GM12878 (cell line): ENCODE data around the gene ATL2. TPM values are rescaled to one million over a fixed set of nuclear protein-coding genes. Genes with fewer than 3 reads are reported as not detected.

Experiments
- BRCA1 ChIP-seq: IDR thresholded peaks from 2 replicates; pipeline ENCODE4 v1.6.1; 2011; ENCODE audit warnings: low read depth, low read length, improper control_type of control experiment
- CEBPB ChIP-seq, 2 experiments: fragments of 150-350 bp in 1 of 2; IDR thresholded peaks; 2 replicates each; pipeline ENCODE4 v1.6.1; 2012 to 2014; ENCODE audit warnings: low read depth in 2 of 2, low read length in 2 of 2, borderline replicate concordance in 1 of 2, inconsistent platforms in 1 of 2
- EED ChIP-seq: sonication (generic); IDR thresholded peaks from 2 replicates; pipeline ENCODE4 v1.6.1; 2016; ENCODE audit warnings: antibody characterized with exemption, low read depth
- HDAC6 ChIP-seq: fragments of 200-600 bp; sonication (generic); IDR thresholded peaks from one replicate; pipeline ENCODE4 v1.8.0; 2017; ENCODE audit warnings: antibody characterized with exemption; ENCODE audit not compliant: unreplicated experiment
- IKZF1 ChIP-seq: fragments of 450-650 bp; conservative IDR thresholded peaks from 2 replicates; pipeline ENCODE4 v1.6.1; 2017; ENCODE audit warnings: antibody characterized with exemption, mild to moderate bottlenecking
- IRF4 ChIP-seq: IDR thresholded peaks from 2 replicates; pipeline ENCODE4 v1.6.1; 2011; ENCODE audit warnings: low read depth, low read length
- MYC ChIP-seq: IDR thresholded peaks from 2 replicates; pipeline ENCODE4 v1.6.1; 2011; ENCODE audit warnings: mild to moderate bottlenecking, low read length, moderate library complexity, inconsistent platforms; ENCODE audit not compliant: insufficient read depth, insufficient replicate concordance, insufficient read length, severe bottlenecking
- NFYB ChIP-seq: IDR thresholded peaks from 2 replicates; pipeline ENCODE4 v1.6.1; 2011; ENCODE audit warnings: low read depth, mild to moderate bottlenecking, low read length, improper control_type of control experiment, moderate library complexity; ENCODE audit not compliant: insufficient read depth
- NR2C1 ChIP-seq: fragments of 450-650 bp; IDR thresholded peaks from 2 replicates; pipeline ENCODE4 v1.6.1; 2017; ENCODE audit warnings: antibody characterized with exemption, mild to moderate bottlenecking, moderate library complexity
- POLR2AphosphoS5 ChIP-seq: IDR thresholded peaks from 2 replicates; pipeline ENCODE4 v1.6.1; 2011; ENCODE audit warnings: mild to moderate bottlenecking, low read length, inconsistent platforms
- SIN3A ChIP-seq: IDR thresholded peaks from 2 replicates; pipeline ENCODE4 v1.6.1; 2012; ENCODE audit warnings: low read depth, low read length, improper control_type of control experiment
- SMARCA5 ChIP-seq: fragments of 450-650 bp; IDR thresholded peaks from 2 replicates; pipeline ENCODE4 v1.6.1; 2017; ENCODE audit warnings: mild to moderate bottlenecking
- SRF ChIP-seq, 2 experiments: IDR thresholded peaks; 2 replicates each; pipeline ENCODE4 v1.6.1; 2011; ENCODE audit warnings: low read depth in 2 of 2, low read length in 2 of 2, mild to moderate bottlenecking in 1 of 2, moderate library complexity in 1 of 2
- SUPT20H ChIP-seq: IDR thresholded peaks from 2 replicates; pipeline ENCODE4 v1.6.1; 2011; ENCODE audit warnings: low read depth, mild to moderate bottlenecking, low read length, moderate library complexity, borderline replicate concordance; ENCODE audit not compliant: control insufficient read depth
- ZBTB33 ChIP-seq: fragments of 450-650 bp; IDR thresholded peaks from 2 replicates; pipeline ENCODE4 v1.6.1; 2017; ENCODE audit warnings: mild to moderate bottlenecking
- ZNF207 ChIP-seq: fragments of 450-650 bp; IDR thresholded peaks from 2 replicates; pipeline ENCODE4 v1.6.1; 2014; ENCODE audit warnings: antibody characterized with exemption, mild to moderate bottlenecking, borderline replicate concordance
- ZNF24 ChIP-seq: fragments of 450-650 bp; IDR thresholded peaks from 2 replicates; pipeline ENCODE4 v1.6.1; 2017; ENCODE audit warnings: antibody characterized with exemption, mild to moderate bottlenecking
- ZNF384 ChIP-seq: IDR thresholded peaks from 2 replicates; pipeline ENCODE4 v1.6.1; 2012; ENCODE audit warnings: low read depth, mild to moderate bottlenecking, low read length, improper control_type of control experiment, borderline replicate concordance
- polyA plus RNA-seq, 11 experiments: library from polyadenylated mRNA; depleted of rRNA in 4 of 11; unstranded in 6 of 11; stranded (reverse) in 5 of 11; fragments of >200 nt; fragmentation: Nextera tagmentation in 4 of 11; fragmentation: Illumina TruSeq in 1 of 11; extraction: Ambion mirVana in 4 of 11; extraction: Trizol in 1 of 11; gene quantifications; 1 replicate in 1 of 11; 2 replicates in 10 of 11; pipeline versions ENCODE4 v1.2.1 to v1.2.3, GENCODE V29; 2011 to 2016; ENCODE audit warnings: inconsistent platforms in 2 of 11, missing spikeins in 2 of 11, low read depth in 1 of 11
- total RNA-seq, 4 experiments: library from RNA; depleted of rRNA in 3 of 4; stranded (reverse); fragments of >200 nt in 3 of 4; fragmentation: Illumina TruSeq in 1 of 4; extraction: Trizol in 1 of 4; gene quantifications; 2 replicates each; pipeline versions ENCODE4 v1.2.1 to v1.2.3, GENCODE V29; 2013 to 2021
- TF ChIP-seq, protein P1 (sequence below): IDR thresholded peaks from 2 replicates; pipeline ENCODE4 v1.6.1; 2012; ENCODE audit warnings: improper control_type of control experiment, low read depth, low read length; ENCODE audit not compliant: insufficient replicate concordance

Gene ATL2
- total and polyA plus RNA-seq, 10 of the 15 experiments (the other 5 are each of a cell fraction or from before 2014, with no cell fraction given) = 8.6 to 51.5 (median 41.8) TPM

DNA sequence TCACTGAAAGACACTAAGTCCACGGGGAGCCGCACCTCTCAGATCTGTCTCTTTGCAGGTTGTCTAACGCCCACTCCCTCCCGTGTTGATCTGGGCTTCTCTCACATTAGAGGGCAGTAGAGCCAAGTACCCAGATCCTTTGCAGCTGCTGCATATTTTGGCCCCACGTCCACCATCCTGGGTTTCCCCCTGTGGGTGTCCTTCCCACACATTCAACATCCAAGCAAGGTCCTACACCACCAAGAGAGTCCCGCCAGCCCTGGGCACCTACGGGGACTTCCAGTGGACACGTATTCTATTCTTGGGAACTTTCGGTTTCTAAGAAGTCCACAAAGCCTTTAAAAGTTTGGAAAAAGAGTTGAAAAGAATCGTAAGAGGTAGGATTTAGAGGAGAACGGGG lies 116.6 kb downstream of the ATL2 start (continued):
- TF ChIP-seq, protein P1, sequence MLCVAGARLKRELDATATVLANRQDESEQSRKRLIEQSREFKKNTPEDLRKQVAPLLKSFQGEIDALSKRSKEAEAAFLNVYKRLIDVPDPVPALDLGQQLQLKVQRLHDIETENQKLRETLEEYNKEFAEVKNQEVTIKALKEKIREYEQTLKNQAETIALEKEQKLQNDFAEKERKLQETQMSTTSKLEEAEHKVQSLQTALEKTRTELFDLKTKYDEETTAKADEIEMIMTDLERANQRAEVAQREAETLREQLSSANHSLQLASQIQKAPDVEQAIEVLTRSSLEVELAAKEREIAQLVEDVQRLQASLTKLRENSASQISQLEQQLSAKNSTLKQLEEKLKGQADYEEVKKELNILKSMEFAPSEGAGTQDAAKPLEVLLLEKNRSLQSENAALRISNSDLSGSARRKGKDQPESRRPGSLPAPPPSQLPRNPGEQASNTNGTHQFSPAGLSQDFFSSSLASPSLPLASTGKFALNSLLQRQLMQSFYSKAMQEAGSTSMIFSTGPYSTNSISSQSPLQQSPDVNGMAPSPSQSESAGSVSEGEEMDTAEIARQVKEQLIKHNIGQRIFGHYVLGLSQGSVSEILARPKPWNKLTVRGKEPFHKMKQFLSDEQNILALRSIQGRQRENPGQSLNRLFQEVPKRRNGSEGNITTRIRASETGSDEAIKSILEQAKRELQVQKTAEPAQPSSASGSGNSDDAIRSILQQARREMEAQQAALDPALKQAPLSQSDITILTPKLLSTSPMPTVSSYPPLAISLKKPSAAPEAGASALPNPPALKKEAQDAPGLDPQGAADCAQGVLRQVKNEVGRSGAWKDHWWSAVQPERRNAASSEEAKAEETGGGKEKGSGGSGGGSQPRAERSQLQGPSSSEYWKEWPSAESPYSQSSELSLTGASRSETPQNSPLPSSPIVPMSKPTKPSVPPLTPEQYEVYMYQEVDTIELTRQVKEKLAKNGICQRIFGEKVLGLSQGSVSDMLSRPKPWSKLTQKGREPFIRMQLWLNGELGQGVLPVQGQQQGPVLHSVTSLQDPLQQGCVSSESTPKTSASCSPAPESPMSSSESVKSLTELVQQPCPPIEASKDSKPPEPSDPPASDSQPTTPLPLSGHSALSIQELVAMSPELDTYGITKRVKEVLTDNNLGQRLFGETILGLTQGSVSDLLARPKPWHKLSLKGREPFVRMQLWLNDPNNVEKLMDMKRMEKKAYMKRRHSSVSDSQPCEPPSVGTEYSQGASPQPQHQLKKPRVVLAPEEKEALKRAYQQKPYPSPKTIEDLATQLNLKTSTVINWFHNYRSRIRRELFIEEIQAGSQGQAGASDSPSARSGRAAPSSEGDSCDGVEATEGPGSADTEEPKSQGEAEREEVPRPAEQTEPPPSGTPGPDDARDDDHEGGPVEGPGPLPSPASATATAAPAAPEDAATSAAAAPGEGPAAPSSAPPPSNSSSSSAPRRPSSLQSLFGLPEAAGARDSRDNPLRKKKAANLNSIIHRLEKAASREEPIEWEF = no peak
- no peak for TF ChIP-seq ZNF207
- TF ChIP-seq ZNF384 = no peak
- TF ChIP-seq MYC = no peak
- TF ChIP-seq SRF (IDR thresholded peaks at IDR 0.05; ENCODE audit: low read depth in 2 of 2, low read length in 2 of 2) = no peak
- TF ChIP-seq NFYB = no peak
- TF ChIP-seq EED = peak; percentile 46; the same call in 1 of the 2 replicates
- no peak for TF ChIP-seq SIN3A
- TF ChIP-seq IRF4 = 0 out of 2 replicates have a peak, but pooled peaks have one; percentile 20
- no peak for TF ChIP-seq SUPT20H
- TF ChIP-seq POLR2AphosphoS5 = no peak; the same call in 1 of the 2 replicates
- TF ChIP-seq IKZF1 = peak; percentile 84
- no peak for TF ChIP-seq ZNF24
- TF ChIP-seq SMARCA5 = no peak
- TF ChIP-seq CEBPB (IDR thresholded peaks at IDR 0.05; ENCODE audit: borderline replicate concordance in 1 of 2, low read depth in 2 of 2, low read length in 2 of 2) = no peak
- TF ChIP-seq NR2C1 = no peak
- TF ChIP-seq ZBTB33 = no peak
- TF ChIP-seq BRCA1 = no peak
- no peak for TF ChIP-seq HDAC6
